NT2/D1 (cell line): ENCODE results near the gene DCDC1.

ENCODE experiments used
- DNase-seq: peaks from one replicate; pipeline ENCODE4 v3.0.0-alpha.2; 2011; ENCODE audit warnings: low read depth, low spot score
- H3K27me3 ChIP-seq: 2 replicates; pipeline ENCODE4 v1.6.0; 2011; ENCODE audit warnings: mild to moderate bottlenecking; ENCODE audit not compliant: insufficient read length, insufficient read depth
- H3K36me3 ChIP-seq: 2 replicates; pipeline ENCODE4 v1.6.1; 2011; ENCODE audit warnings: mild to moderate bottlenecking, low read length, mixed read lengths; ENCODE audit not compliant: insufficient read depth, insufficient read length
- H3K4me1 ChIP-seq: 2 replicates; pipeline ENCODE4 v1.5.1; 2011; ENCODE audit not compliant: insufficient read depth, insufficient read length
- H3K4me3 ChIP-seq: 2 replicates; pipeline ENCODE4 v1.5.1; 2011; ENCODE audit warnings: low read depth; ENCODE audit not compliant: insufficient read length
- H3K9ac ChIP-seq: 2 replicates; pipeline ENCODE4 v1.6.0; 2011; ENCODE audit warnings: low read depth; ENCODE audit not compliant: insufficient read length
- H3K9me3 ChIP-seq: 2 replicates; pipeline ENCODE4 v1.5.1; 2011; ENCODE audit warnings: mild to moderate bottlenecking, low read length; ENCODE audit not compliant: insufficient read depth
- SUZ12 ChIP-seq: IDR thresholded peaks from 2 replicates; pipeline ENCODE4 v1.6.1; 2011; ENCODE audit not compliant: insufficient read length, insufficient read depth; ENCODE audit errors: extremely low read depth
- YY1 ChIP-seq: IDR thresholded peaks from 2 replicates; pipeline ENCODE4 v1.6.1; 2011; ENCODE audit not compliant: insufficient read length, insufficient read depth
- ZNF274 ChIP-seq: IDR thresholded peaks from 2 replicates; pipeline ENCODE4 v1.6.1; 2011; ENCODE audit warnings: mild to moderate bottlenecking, low read depth, low read length

Gene DCDC1

GRCh38 chr11:30902929-30903328, 466.6 kb downstream of the DCDC1 start:
- Histone ChIP-seq H3K9ac (no peak overlapping the region), H3K36me3 (no peaks in the 10 kb centered on the region), H3K9me3 (no peaks in the 10 kb centered on the region), H3K4me3 (no peak overlapping the region), H3K27me3 (no peaks in the 10 kb centered on the region), H3K4me1 (no peaks in the 10 kb centered on the region)
- DNase-seq, result no peak
- TF ChIP-seq SUZ12 (no peak), ZNF274 (no peak), YY1 (no peak)

- Histone ChIP-seq H3K9ac (no peak overlapping the region), H3K4me3 (no peak overlapping the region), H3K4me1 (no peaks in the 10 kb centered on the region), H3K36me3 (no peaks in the 10 kb centered on the region), H3K9me3 (no peaks in the 10 kb centered on the region), H3K27me3 (no peaks in the 10 kb centered on the region)
- TF ChIP-seq YY1 (no peak), ZNF274 (no peak), SUZ12 (no peak)
- no peak for DNase-seq
Measured at GRCh38 chr11:30895046-30895445, 474.5 kb downstream of the DCDC1 start.

- H3K36me3 ChIP-seq, result no peaks in the 10 kb centered on the region
- no peak overlapping the region for H3K9ac ChIP-seq
- H3K9me3 ChIP-seq, result no peaks in the 10 kb centered on the region
- H3K27me3 ChIP-seq, result no peaks in the 10 kb centered on the region
- no peak overlapping the region for H3K4me3 ChIP-seq
- no peak for DNase-seq
- H3K4me1 ChIP-seq, result no peaks in the 10 kb centered on the region
- TF ChIP-seq SUZ12, result no peak
- no peak for TF ChIP-seq ZNF274
- no peak for TF ChIP-seq YY1
Measured at GRCh38 chr11:30893318-30893717, 476.2 kb downstream of the DCDC1 start.

GRCh38 chr11:30889143-30889794, 480.3 kb downstream of the DCDC1 start:
- no peaks in the 10 kb centered on the region for H3K4me1 ChIP-seq
- H3K9ac ChIP-seq, result no peak overlapping the region
- no peaks in the 10 kb centered on the region for H3K9me3 ChIP-seq
- H3K36me3 ChIP-seq, result no peaks in the 10 kb centered on the region
- no peaks in the 10 kb centered on the region for H3K27me3 ChIP-seq
- no peak overlapping the region for H3K4me3 ChIP-seq
- DNase-seq, result no peak
- TF ChIP-seq SUZ12, result no peak
- TF ChIP-seq YY1, result no peak
- TF ChIP-seq ZNF274, result no peak

GRCh38 chr11:30879322-30880005, 490.1 kb downstream of the DCDC1 start:
- Histone ChIP-seq H3K9ac (no peak overlapping the region), H3K9me3 (no peaks in the 10 kb centered on the region), H3K27me3 (no peaks in the 10 kb centered on the region), H3K36me3 (no peaks in the 10 kb centered on the region), H3K4me3 (no peak overlapping the region), H3K4me1 (no peaks in the 10 kb centered on the region)
- TF ChIP-seq ZNF274, result no peak
- TF ChIP-seq YY1, result no peak
- TF ChIP-seq SUZ12, result no peak
- no peak for DNase-seq

DNA sequence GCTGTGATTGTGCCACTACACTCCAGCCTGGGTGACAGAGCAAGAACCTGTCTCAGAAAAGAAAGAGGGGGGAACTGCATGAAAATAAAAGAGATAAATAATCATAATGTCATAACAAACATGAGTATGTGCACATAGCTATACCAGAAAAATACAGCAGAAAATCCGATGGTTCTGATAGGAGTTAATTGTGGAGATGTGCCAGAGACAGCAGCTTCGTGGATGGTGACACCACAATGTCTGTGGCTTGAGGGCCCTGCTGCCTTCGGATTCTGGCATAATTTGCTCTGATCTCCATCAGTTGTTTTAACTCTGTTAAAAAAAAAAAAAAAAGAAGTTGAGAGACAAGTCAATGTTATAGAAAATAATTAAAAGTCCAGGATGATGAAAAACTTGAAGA, 491.1 kb downstream of the DCDC1 start:
- no peak overlapping the region for H3K9ac ChIP-seq
- no peak for DNase-seq
- H3K27me3 ChIP-seq, result no peaks in the 10 kb centered on the region
- H3K36me3 ChIP-seq, result no peaks in the 10 kb centered on the region
- TF ChIP-seq SUZ12, result no peak
- no peak for TF ChIP-seq ZNF274
- TF ChIP-seq YY1, result no peak
- H3K4me1 ChIP-seq, result no peaks in the 10 kb centered on the region
- no peaks in the 10 kb centered on the region for H3K9me3 ChIP-seq
- H3K4me3 ChIP-seq, result no peak overlapping the region

DNA sequence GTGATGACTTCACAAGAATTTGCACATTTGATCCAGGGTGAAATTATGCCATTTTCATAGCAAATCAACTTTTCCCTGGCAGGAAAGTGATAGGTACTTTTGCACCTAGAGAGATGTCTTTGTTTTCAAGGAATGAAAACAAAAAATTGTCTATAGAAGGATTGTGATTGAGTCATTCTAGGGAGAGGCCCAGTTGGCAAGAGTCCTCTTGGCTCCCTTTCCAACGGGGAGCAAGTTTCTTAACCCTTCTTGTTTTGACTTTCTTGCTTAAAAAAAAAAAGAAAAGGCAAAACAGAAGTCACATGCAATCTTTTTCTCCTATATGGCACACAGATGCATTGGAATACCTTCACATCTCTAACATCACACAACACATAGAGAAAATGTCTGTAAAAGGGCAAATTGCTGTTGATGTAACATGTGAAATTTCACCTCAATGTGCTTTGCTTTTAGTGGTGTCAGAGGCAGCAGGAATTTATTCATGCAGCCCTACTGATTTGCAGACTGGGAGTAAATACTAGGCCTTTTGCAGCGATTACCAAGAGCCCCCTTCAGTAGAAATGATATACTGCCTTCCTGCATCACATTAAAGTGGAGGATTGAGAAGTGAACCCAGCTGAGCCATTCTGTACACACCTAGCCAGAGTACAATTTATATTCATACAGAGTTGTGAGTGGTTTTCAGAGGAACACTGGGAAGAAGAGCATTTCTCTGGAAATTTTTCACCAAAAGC, 492.7 kb downstream of the DCDC1 start:
- H3K9ac ChIP-seq, result no peak overlapping the region
- no peaks in the 10 kb centered on the region for H3K36me3 ChIP-seq
- no peak for DNase-seq
- H3K4me3 ChIP-seq, result no peak overlapping the region
- no peaks in the 10 kb centered on the region for H3K9me3 ChIP-seq
- no peaks in the 10 kb centered on the region for H3K4me1 ChIP-seq
- TF ChIP-seq ZNF274 (no peak), YY1 (no peak), SUZ12 (no peak)
- H3K27me3 ChIP-seq, result no peaks in the 10 kb centered on the region
